LNCaP clone FGC (cell line): ENCODE measurements around the gene SLC44A5.

ENCODE experiments used
- DNase-seq: peaks from one replicate; pipeline ENCODE4 v3.0.0-alpha.2; 2011; ENCODE audit warnings: low read depth
- H3K4me3 ChIP-seq: 2 replicates; pipeline ENCODE4 v1.5.1; 2011; ENCODE audit warnings: mild to moderate bottlenecking, low read depth, low read length, control low read depth
- TF ChIP-seq, protein P1 (sequence below): IDR thresholded peaks from 2 replicates; pipeline ENCODE4 v1.5.1; 2012; ENCODE audit warnings: mild to moderate bottlenecking; ENCODE audit not compliant: control insufficient read depth, insufficient read depth; ENCODE audit errors: extremely low read depth

SLC44A5 gene

DNA sequence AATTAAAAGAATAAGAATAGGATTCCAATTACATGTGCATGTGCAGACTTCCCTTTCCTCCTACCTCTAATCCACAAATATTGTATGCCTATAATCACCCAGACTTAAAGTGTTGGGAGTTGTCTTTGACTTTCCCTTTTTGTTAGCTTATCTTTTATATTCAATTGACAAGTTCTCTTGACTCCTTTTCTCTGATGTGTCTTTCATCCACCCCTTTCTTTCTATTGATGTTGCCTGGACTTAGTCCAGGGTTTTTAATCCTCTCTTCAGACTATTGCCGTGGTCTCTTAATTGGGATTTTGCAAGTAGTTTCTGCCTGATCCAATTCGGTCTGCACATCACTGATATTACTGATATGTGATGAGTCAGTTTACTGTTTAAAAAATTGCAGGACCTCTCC lies 305.9 kb downstream of the SLC44A5 start:
- H3K4me3 ChIP-seq, result no peak overlapping the region
- TF ChIP-seq, protein P1, sequence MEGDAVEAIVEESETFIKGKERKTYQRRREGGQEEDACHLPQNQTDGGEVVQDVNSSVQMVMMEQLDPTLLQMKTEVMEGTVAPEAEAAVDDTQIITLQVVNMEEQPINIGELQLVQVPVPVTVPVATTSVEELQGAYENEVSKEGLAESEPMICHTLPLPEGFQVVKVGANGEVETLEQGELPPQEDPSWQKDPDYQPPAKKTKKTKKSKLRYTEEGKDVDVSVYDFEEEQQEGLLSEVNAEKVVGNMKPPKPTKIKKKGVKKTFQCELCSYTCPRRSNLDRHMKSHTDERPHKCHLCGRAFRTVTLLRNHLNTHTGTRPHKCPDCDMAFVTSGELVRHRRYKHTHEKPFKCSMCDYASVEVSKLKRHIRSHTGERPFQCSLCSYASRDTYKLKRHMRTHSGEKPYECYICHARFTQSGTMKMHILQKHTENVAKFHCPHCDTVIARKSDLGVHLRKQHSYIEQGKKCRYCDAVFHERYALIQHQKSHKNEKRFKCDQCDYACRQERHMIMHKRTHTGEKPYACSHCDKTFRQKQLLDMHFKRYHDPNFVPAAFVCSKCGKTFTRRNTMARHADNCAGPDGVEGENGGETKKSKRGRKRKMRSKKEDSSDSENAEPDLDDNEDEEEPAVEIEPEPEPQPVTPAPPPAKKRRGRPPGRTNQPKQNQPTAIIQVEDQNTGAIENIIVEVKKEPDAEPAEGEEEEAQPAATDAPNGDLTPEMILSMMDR, result no peak
- no peak for DNase-seq

- no peak for DNase-seq
- TF ChIP-seq, protein P1, result no peak
- no peak overlapping the region for H3K4me3 ChIP-seq
Measured at GRCh38 chr1:75293270-75293669, 317.6 kb downstream of the SLC44A5 start.

GRCh38 chr1:75292013-75292412 lies 318.9 kb downstream of the SLC44A5 start:
- TF ChIP-seq, protein P1, result no peak
- no peak overlapping the region for H3K4me3 ChIP-seq
- no peak for DNase-seq

DNA sequence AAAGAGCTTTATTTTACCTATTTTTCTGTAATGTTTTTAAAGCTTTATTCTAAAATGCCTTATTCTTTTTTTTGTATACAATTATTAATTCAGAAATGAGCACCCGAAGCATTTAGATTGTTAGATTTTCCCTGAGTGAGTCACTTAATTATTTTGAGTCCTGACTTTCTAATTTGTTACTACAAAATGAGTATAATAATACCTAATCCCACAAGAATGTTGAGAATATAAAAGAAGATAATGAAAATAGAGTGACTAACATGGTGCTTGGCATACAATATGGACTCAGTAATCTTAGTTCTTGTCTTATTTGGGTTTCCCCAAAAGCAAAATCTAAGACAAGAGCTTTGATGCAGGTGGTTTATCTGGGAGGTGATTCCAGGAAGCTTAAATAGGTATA lies 334.5 kb downstream of the SLC44A5 start:
- H3K4me3 ChIP-seq, result no peak overlapping the region
- DNase-seq, result no peak
- TF ChIP-seq, protein P1, result no peak

GRCh38 chr1:75275631-75276030 lies 335.3 kb downstream of the SLC44A5 start:
- no peak for DNase-seq
- H3K4me3 ChIP-seq, result no peak overlapping the region
- TF ChIP-seq, protein P1, result no peak

DNA sequence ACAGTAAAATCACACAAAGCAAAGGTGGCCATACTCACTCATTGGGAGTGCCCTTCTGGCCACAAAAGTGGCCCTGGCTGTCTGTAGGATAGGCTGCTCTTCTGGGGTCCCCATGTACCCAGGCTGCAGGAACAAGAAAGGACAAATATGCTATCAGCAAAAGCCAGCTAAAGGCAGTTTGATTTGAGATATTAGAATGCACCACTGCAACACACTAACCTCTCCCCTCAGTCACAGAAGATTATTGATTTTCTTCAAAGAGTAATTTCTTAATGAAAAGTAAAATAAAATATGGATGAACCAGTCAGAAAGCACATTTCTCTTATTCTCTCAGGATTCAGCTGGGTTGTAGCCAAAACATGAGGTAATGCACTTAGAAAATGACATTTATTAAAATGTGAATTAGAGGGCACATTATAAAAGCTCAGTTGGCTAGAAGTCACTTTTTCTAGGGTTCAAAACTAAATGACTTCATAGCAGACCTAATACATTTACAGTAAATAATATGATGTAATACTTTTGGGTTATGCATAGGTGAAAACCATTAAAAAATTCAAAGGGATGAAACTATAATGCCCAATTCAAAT lies 335.9 kb downstream of the SLC44A5 start:
- no peak for DNase-seq
- TF ChIP-seq, protein P1, result no peak
- H3K4me3 ChIP-seq, result no peak overlapping the region

- H3K4me3 ChIP-seq, result no peak overlapping the region
- no peak for DNase-seq
- TF ChIP-seq, protein P1, result no peak
Measured at GRCh38 chr1:75273110-75273509, 337.8 kb downstream of the SLC44A5 start.
